ENCODE data around the gene TADA2B.
"Not testable (repeated sequence)": the region's sequence is repeated elsewhere in the genome, so short reads cannot be mapped to it uniquely, and the experiment has no call there.

Gene TADA2B

GRCh38 chr4:7077371-7077770, 34.2 kb downstream of the TADA2B start:
- CTCF ChIA-PET: interaction anchor here (1.3 kb wide), 1 partner anchor 357 kb away, joined by 4 read pairs; no protein-coding TSS in a partner anchor
- Mint-ChIP-seq H3K27me3 (peaks cover 45% of the 10 kb centered on the region), H3K9me3 (no peaks in the 10 kb centered on the region), H3K27ac (no peak overlapping the region), H3K36me3 (no peaks in the 10 kb centered on the region), H3K4me1 (peaks cover 2% of the 10 kb centered on the region), H3K4me3 (no peak overlapping the region)
- DNase-seq: no peak

GRCh38 chr4:7078025-7078424, 34.9 kb downstream of the TADA2B start:
- no peak for DNase-seq
- Mint-ChIP-seq H3K36me3 (no peaks in the 10 kb centered on the region), H3K9me3 (no peaks in the 10 kb centered on the region), H3K4me1 (peaks cover 2% of the 10 kb centered on the region), H3K27me3 (peaks cover 39% of the 10 kb centered on the region), H3K27ac (no peak overlapping the region), H3K4me3 (no peak overlapping the region)
- CTCF ChIA-PET: interaction anchor here (1.3 kb wide), 1 partner anchor 358 kb away, joined by 4 read pairs; no protein-coding TSS in a partner anchor

- H3K36me3 Mint-ChIP-seq, H3K27ac Mint-ChIP-seq, H3K4me3 Mint-ChIP-seq, H3K9me3 Mint-ChIP-seq, H3K4me1 Mint-ChIP-seq, DNase-seq: not testable (repeated sequence)
- H3K27me3 Mint-ChIP-seq: peaks cover 45% of the 10 kb centered on the region
- CTCF ChIA-PET: interaction anchor here (0.8 kb wide), 1 partner anchor 10 kb away, joined by 3 read pairs; no protein-coding TSS in a partner anchor
Observed at GRCh38 chr4:7079483-7079882, 36.3 kb downstream of the TADA2B start.

- peaks cover 49% of the 10 kb centered on the region for H3K27me3 Mint-ChIP-seq
- CTCF ChIA-PET, H3K4me3 Mint-ChIP-seq, H3K36me3 Mint-ChIP-seq, H3K27ac Mint-ChIP-seq, DNase-seq, H3K9me3 Mint-ChIP-seq, H3K4me1 Mint-ChIP-seq: not testable (repeated sequence)
Observed at GRCh38 chr4:7079909-7080308, 36.7 kb downstream of the TADA2B start.

- H3K4me1 Mint-ChIP-seq: peaks cover 5% of the 10 kb centered on the region
- H3K9me3 Mint-ChIP-seq: peaks cover 3% of the 10 kb centered on the region
- H3K27ac Mint-ChIP-seq: no peak overlapping the region
- peak overlapping the region; percentile 45 for H3K4me3 Mint-ChIP-seq
- H3K36me3 Mint-ChIP-seq: no peaks in the 10 kb centered on the region
- H3K27me3 Mint-ChIP-seq: peaks cover 64% of the 10 kb centered on the region
- CTCF ChIA-PET: interaction anchor here (0.9 to 3.1 kb wide), 9 partner anchors 12 to 410 kb away, joined by 3 to 20 read pairs (median 4); a partner anchor contains a TSS
- DNase-seq: no peak
Observed at GRCh38 chr4:7083597-7084563, 40.7 kb downstream of the TADA2B start.

- H3K36me3 Mint-ChIP-seq, H3K27ac Mint-ChIP-seq, H3K4me1 Mint-ChIP-seq, H3K9me3 Mint-ChIP-seq, DNase-seq: not testable (repeated sequence)
- Mint-ChIP-seq H3K4me3 (peak overlapping the region; percentile 45), H3K27me3 (peaks cover 67% of the 10 kb centered on the region)
- CTCF ChIA-PET: interaction anchor here (1.1 to 2.2 kb wide), 3 partner anchors 11 to 17 kb away, joined by 4 to 10 read pairs (median 6); no protein-coding TSS in a partner anchor
Observed at GRCh38 chr4:7084564-7084961, 41.4 kb downstream of the TADA2B start.

- no peak for DNase-seq
- Mint-ChIP-seq H3K9me3 (peaks cover 3% of the 10 kb centered on the region), H3K36me3 (no peaks in the 10 kb centered on the region), H3K4me3 (no peak overlapping the region), H3K4me1 (peaks cover 5% of the 10 kb centered on the region), H3K27ac (no peak overlapping the region), H3K27me3 (peaks cover 65% of the 10 kb centered on the region)
- CTCF ChIA-PET: interaction anchor here (0.8 to 1.8 kb wide), 2 partner anchors 15 to 43 kb away, joined by 3 to 4 read pairs; partner anchors contain the start of gene TADA2B
Observed at GRCh38 chr4:7086384-7086783, 43.2 kb downstream of the TADA2B start.

- DNase-seq: no peak
- CTCF ChIA-PET: interaction anchor here (0.8 kb wide), 1 partner anchor 44 kb away, joined by 3 read pairs; the partner anchor contains the start of gene TADA2B
- peaks cover 4% of the 10 kb centered on the region for H3K4me1 Mint-ChIP-seq
- H3K9me3 Mint-ChIP-seq: peaks cover 3% of the 10 kb centered on the region
- H3K4me3 Mint-ChIP-seq: no peak overlapping the region
- no peak overlapping the region for H3K27ac Mint-ChIP-seq
- no peaks in the 10 kb centered on the region for H3K36me3 Mint-ChIP-seq
- H3K27me3 Mint-ChIP-seq: peaks cover 63% of the 10 kb centered on the region
Observed at GRCh38 chr4:7087036-7087435, 43.9 kb downstream of the TADA2B start.

- CTCF ChIA-PET: interaction anchor here (1.4 kb wide), 1 partner anchor 13 kb away, joined by 7 read pairs; no protein-coding TSS in a partner anchor
- no peak for DNase-seq
- H3K4me3 Mint-ChIP-seq: no peak overlapping the region
- H3K4me1 Mint-ChIP-seq: peaks cover under 1% of the 10 kb centered on the region
- H3K36me3 Mint-ChIP-seq: no peaks in the 10 kb centered on the region
- H3K27ac Mint-ChIP-seq: no peak overlapping the region
- peaks cover 3% of the 10 kb centered on the region for H3K9me3 Mint-ChIP-seq
- peaks cover 55% of the 10 kb centered on the region for H3K27me3 Mint-ChIP-seq
Observed at GRCh38 chr4:7089213-7089986, 46.2 kb downstream of the TADA2B start.

- CTCF ChIA-PET: no interaction called here
- Mint-ChIP-seq H3K4me1 (no peaks in the 10 kb centered on the region), H3K36me3 (no peaks in the 10 kb centered on the region), H3K27ac (no peak overlapping the region), H3K4me3 (no peak overlapping the region), H3K9me3 (peaks cover 3% of the 10 kb centered on the region), H3K27me3 (peaks cover 44% of the 10 kb centered on the region)
- DNase-seq: no peak
Observed at GRCh38 chr4:7092026-7092425, 48.9 kb downstream of the TADA2B start.

- no peak overlapping the region for H3K27ac Mint-ChIP-seq
- H3K4me3 Mint-ChIP-seq: no peak overlapping the region
- peaks cover 36% of the 10 kb centered on the region for H3K27me3 Mint-ChIP-seq
- CTCF ChIA-PET: interaction anchor here (0.6 kb wide), 1 partner anchor 57 kb away, joined by 3 read pairs; no protein-coding TSS in a partner anchor
- no peak for DNase-seq
- H3K36me3 Mint-ChIP-seq: no peaks in the 10 kb centered on the region
- H3K9me3 Mint-ChIP-seq: no peaks in the 10 kb centered on the region
- no peaks in the 10 kb centered on the region for H3K4me1 Mint-ChIP-seq
Observed at GRCh38 chr4:7094916-7095315, 51.7 kb downstream of the TADA2B start.

- no peak overlapping the region for H3K27ac Mint-ChIP-seq
- CTCF ChIA-PET: interaction anchor here (1.3 kb wide), 1 partner anchor 12 kb away, joined by 4 read pairs; no protein-coding TSS in a partner anchor
- no peak for DNase-seq
- H3K9me3 Mint-ChIP-seq: no peaks in the 10 kb centered on the region
- peaks cover 33% of the 10 kb centered on the region for H3K27me3 Mint-ChIP-seq
- H3K36me3 Mint-ChIP-seq: no peaks in the 10 kb centered on the region
- no peak overlapping the region for H3K4me3 Mint-ChIP-seq
- H3K4me1 Mint-ChIP-seq: no peaks in the 10 kb centered on the region
Observed at GRCh38 chr4:7095611-7096155, 52.5 kb downstream of the TADA2B start.

GRCh38 chr4:7096236-7096635, 53.1 kb downstream of the TADA2B start:
- no peak for DNase-seq
- peaks cover 27% of the 10 kb centered on the region for H3K27me3 Mint-ChIP-seq
- no peaks in the 10 kb centered on the region for H3K36me3 Mint-ChIP-seq
- peaks cover under 1% of the 10 kb centered on the region for H3K4me1 Mint-ChIP-seq
- H3K9me3 Mint-ChIP-seq: no peaks in the 10 kb centered on the region
- CTCF ChIA-PET: interaction anchor here (1.3 kb wide), 1 partner anchor 12 kb away, joined by 4 read pairs; no protein-coding TSS in a partner anchor
- no peak overlapping the region for H3K27ac Mint-ChIP-seq
- no peak overlapping the region for H3K4me3 Mint-ChIP-seq
